ENCODE results near the gene PPM1J. TPM values are rescaled to one million over a fixed set of nuclear protein-coding genes. Genes with fewer than 3 reads are reported as not detected.

PPM1J gene
- total RNA-seq, 1 experiment from 2014 or later: 19.3 TPM

DNA sequence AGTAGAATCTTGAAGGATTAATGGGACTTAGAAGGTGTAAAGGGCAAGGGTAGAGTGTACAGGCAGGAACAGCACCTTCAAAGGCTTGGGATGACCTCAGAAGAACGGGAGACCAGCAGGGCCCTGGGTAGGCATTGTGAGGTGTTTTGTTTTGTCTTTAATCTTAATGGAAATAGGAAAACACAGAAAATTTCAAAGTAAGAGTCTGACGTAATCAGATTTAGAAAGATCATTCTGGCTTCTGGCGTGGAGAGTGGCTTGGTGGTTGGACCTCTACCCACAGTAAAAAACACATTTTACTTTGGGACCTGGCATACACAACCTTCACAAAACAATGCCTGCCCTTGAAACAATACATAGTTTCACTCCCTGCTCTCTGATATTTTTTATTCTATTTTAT, 36.5 kb downstream of the PPM1J start (continued):
- TF ChIP-seq, protein P1, sequence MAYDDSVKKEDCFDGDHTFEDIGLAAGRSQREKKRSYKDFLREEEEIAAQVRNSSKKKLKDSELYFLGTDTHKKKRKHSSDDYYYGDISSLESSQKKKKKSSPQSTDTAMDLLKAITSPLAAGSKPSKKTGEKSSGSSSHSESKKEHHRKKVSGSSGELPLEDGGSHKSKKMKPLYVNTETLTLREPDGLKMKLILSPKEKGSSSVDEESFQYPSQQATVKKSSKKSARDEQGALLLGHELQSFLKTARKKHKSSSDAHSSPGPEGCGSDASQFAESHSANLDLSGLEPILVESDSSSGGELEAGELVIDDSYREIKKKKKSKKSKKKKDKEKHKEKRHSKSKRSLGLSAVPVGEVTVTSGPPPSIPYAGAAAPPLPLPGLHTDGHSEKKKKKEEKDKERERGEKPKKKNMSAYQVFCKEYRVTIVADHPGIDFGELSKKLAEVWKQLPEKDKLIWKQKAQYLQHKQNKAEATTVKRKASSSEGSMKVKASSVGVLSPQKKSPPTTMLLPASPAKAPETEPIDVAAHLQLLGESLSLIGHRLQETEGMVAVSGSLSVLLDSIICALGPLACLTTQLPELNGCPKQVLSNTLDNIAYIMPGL (CRISPR knock-in tag; IDR thresholded peaks at IDR 0.05): no peak
- TF ChIP-seq ZNF671 (CRISPR knock-in tag; IDR thresholded peaks at IDR 0.05): no peak
- TF ChIP-seq ZMAT4 (CRISPR knock-in tag; IDR thresholded peaks at IDR 0.05): no peak
- TF ChIP-seq, protein P2, sequence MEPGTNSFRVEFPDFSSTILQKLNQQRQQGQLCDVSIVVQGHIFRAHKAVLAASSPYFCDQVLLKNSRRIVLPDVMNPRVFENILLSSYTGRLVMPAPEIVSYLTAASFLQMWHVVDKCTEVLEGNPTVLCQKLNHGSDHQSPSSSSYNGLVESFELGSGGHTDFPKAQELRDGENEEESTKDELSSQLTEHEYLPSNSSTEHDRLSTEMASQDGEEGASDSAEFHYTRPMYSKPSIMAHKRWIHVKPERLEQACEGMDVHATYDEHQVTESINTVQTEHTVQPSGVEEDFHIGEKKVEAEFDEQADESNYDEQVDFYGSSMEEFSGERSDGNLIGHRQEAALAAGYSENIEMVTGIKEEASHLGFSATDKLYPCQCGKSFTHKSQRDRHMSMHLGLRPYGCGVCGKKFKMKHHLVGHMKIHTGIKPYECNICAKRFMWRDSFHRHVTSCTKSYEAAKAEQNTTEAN (CRISPR knock-in tag; IDR thresholded peaks at IDR 0.05): no peak
- TF ChIP-seq IRF2 (CRISPR knock-in tag; IDR thresholded peaks at IDR 0.05; ENCODE audit: borderline replicate concordance, low read depth): no peak
- TF ChIP-seq CREM (CRISPR knock-in tag; IDR thresholded peaks at IDR 0.05): no peak

DNA sequence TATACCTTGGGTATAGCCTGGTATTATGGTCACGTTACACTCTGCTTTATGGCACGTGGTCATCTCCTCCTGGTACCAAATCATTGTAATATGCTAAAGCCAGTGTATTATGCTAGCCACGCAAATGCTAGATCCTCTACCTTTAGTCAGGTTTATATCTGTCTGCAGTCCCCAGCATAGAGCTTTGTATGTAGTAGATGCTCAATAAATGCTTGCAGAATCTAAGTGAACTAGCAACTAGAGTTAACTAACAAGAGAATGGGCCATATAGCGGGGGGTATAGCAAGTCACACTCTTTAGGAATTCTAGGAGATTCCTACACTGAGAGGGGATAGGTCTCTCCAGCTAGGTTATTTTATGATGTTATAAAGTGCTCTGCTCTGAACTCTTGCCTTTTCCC, 37.6 kb downstream of the PPM1J start:
- POLR2A ChIA-PET: no interaction called here
- no peak overlapping the region for H3K4me3 Mint-ChIP-seq
- CTCF ChIA-PET: no interaction called here
- peaks cover 15% of the 10 kb centered on the region for H3K36me3 Mint-ChIP-seq
- H3K4me1 Mint-ChIP-seq: peaks cover 38% of the 10 kb centered on the region
- TF ChIP-seq, protein P3, sequence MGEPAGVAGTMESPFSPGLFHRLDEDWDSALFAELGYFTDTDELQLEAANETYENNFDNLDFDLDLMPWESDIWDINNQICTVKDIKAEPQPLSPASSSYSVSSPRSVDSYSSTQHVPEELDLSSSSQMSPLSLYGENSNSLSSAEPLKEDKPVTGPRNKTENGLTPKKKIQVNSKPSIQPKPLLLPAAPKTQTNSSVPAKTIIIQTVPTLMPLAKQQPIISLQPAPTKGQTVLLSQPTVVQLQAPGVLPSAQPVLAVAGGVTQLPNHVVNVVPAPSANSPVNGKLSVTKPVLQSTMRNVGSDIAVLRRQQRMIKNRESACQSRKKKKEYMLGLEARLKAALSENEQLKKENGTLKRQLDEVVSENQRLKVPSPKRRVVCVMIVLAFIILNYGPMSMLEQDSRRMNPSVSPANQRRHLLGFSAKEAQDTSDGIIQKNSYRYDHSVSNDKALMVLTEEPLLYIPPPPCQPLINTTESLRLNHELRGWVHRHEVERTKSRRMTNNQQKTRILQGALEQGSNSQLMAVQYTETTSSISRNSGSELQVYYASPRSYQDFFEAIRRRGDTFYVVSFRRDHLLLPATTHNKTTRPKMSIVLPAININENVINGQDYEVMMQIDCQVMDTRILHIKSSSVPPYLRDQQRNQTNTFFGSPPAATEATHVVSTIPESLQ (CRISPR knock-in tag; IDR thresholded peaks at IDR 0.05): no peak
- TF ChIP-seq, protein P4, sequence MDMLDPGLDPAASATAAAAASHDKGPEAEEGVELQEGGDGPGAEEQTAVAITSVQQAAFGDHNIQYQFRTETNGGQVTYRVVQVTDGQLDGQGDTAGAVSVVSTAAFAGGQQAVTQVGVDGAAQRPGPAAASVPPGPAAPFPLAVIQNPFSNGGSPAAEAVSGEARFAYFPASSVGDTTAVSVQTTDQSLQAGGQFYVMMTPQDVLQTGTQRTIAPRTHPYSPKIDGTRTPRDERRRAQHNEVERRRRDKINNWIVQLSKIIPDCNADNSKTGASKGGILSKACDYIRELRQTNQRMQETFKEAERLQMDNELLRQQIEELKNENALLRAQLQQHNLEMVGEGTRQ (CRISPR knock-in tag; IDR thresholded peaks at IDR 0.05): no peak
- no peak for TF ChIP-seq NFYB (CRISPR knock-in tag; conservative IDR thresholded peaks at IDR 0.05; ENCODE audit: low read depth)
- no peak for TF ChIP-seq ZNF121 (CRISPR knock-in tag; IDR thresholded peaks at IDR 0.05)
- no peak for TF ChIP-seq CTCF (IDR thresholded peaks at IDR 0.05)
- no peak for TF ChIP-seq NR1H2 (CRISPR knock-in tag; IDR thresholded peaks at IDR 0.05)
- TF ChIP-seq TCF7 (CRISPR knock-in tag; IDR thresholded peaks at IDR 0.05; ENCODE audit: low read depth): no peak
- TF ChIP-seq SOX15 (CRISPR knock-in tag; IDR thresholded peaks at IDR 0.05): no peak
- no peak for TF ChIP-seq ZNF138 (CRISPR knock-in tag; conservative IDR thresholded peaks at IDR 0.05)
- TF ChIP-seq CREM (CRISPR knock-in tag; IDR thresholded peaks at IDR 0.05): no peak
- TF ChIP-seq, protein P2 (CRISPR knock-in tag; IDR thresholded peaks at IDR 0.05): no peak
- H3K9me3 Mint-ChIP-seq: peaks cover 4% of the 10 kb centered on the region; the same call in 1 of the 2 replicates
- ATAC-seq: no peak
- no peak overlapping the region for H3K27ac Mint-ChIP-seq
- H3K27me3 Mint-ChIP-seq (ENCODE audit: low read depth): peaks cover 10% of the 10 kb centered on the region; the same call in 1 of the 2 replicates
- no peak for DNase-seq (ENCODE audit: low spot score)
